HepG2 (cell line): ENCODE data around the gene EIF4G3. TPM values are rescaled to one million over a fixed set of nuclear protein-coding genes. Genes with fewer than 3 reads are reported as not detected.

ENCODE experiments used
- ATAC-seq: fragments of 200-7000 bp; cut with Tn5 transposase; 3 replicates; pipeline ENCODE4 v1.9.1; 2020; ENCODE audit warnings: mild to moderate bottlenecking, moderate library complexity
- BruUV-seq: library from RNA; stranded (reverse); fragments of 400-500 nt; replicated peaks from 2 replicates; lab custom pipeline; 2021; lab: Mats Ljungman, UMichigan
- CTCF ChIA-PET: fragments of 300-600 bp; formaldehyde crosslinking; extraction: SDS; loops from one replicate; lab custom pipeline; 2021; ENCODE audit warnings: low total read pairs, inconsistent platforms, low intra/inter-chr PET ratio; lab: Yijun Ruan, JAX
- POLR2A ChIA-PET: fragments of 350-600 bp; sonication (Branson Sonifier 250); formaldehyde crosslinking; loops from one replicate; lab custom pipeline; 2020; ENCODE audit warnings: antibody characterized with exemption, inconsistent platforms; lab: Yijun Ruan, JAX
- DNase-seq: peaks from one replicate; pipeline ENCODE4 v3.0.0-alpha.2; 2015; ENCODE audit warnings: low spot score
- FAIRE-seq: peaks from 3 replicates; lab custom pipeline; 2011; peaks lifted over from hg19 to GRCh38; lab: Jason Lieb, UNC
- H2AFZ ChIP-seq: one replicate; pipeline ENCODE4 v1.6.1; 2011; ENCODE audit warnings: low read length, inconsistent platforms
- H3K27ac ChIP-seq: fragments of 300-600 bp; 3 replicates; pipeline ENCODE4 v1.8.0; 2011; ENCODE audit warnings: mixed run types, mild to moderate bottlenecking, mixed read lengths, low read length, inconsistent platforms; ENCODE audit not compliant: insufficient read depth; ENCODE audit errors: extremely low read length
- H3K27me3 ChIP-seq, 2 experiments: fragments of 200-600 bp in 1 of 2; 2 replicates in 1 of 2; 3 replicates in 1 of 2; pipeline versions ENCODE4 v1.6.0 to v1.8.0; 2011; ENCODE audit warnings: low read length in 2 of 2, mild to moderate bottlenecking in 2 of 2, moderate library complexity in 2 of 2, inconsistent platforms in 1 of 2; ENCODE audit not compliant: insufficient read depth in 2 of 2, control insufficient read depth in 1 of 2
- H3K36me3 ChIP-seq, 2 experiments: fragments of 200-600 bp in 1 of 2; replicated peaks in 1 of 2; 2 replicates in 1 of 2; 3 replicates in 1 of 2; pipeline versions ENCODE4 v1.5.1 to v1.8.0; 2011; ENCODE audit warnings: low read length in 2 of 2, inconsistent platforms in 1 of 2; ENCODE audit not compliant: insufficient read depth in 2 of 2, control insufficient read depth in 1 of 2
- H3K4me1 ChIP-seq: 2 replicates; pipeline ENCODE4 v1.5.1; 2012; ENCODE audit warnings: low read length, inconsistent platforms; ENCODE audit not compliant: insufficient read depth
- H3K4me2 ChIP-seq: 2 replicates; pipeline ENCODE4 v1.6.0; 2011; ENCODE audit warnings: low read depth, low read length, inconsistent platforms
- H3K4me3 ChIP-seq, 3 experiments: fragments of 200-600 bp in 1 of 3; sonication (generic), shearing (Covaris generic) in 1 of 3; replicated peaks in 1 of 3; 2 replicates each; pipeline ENCODE4 v1.5.1; 2011 to 2016; ENCODE audit warnings: low read length in 3 of 3, inconsistent platforms in 2 of 3, low read depth in 2 of 3, mild to moderate bottlenecking in 2 of 3, control low read depth in 1 of 3, mixed read lengths in 1 of 3; ENCODE audit not compliant: insufficient read depth in 1 of 3
- H3K79me2 ChIP-seq: one replicate; pipeline ENCODE4 v1.6.1; 2011; ENCODE audit warnings: low read length, inconsistent platforms; ENCODE audit not compliant: insufficient read depth
- H3K9ac ChIP-seq: 2 replicates; pipeline ENCODE4 v1.6.0; 2011; ENCODE audit warnings: mild to moderate bottlenecking, low read depth, low read length, inconsistent platforms; ENCODE audit not compliant: insufficient read depth
- H3K9me3 ChIP-seq: 2 replicates; pipeline ENCODE4 v1.5.1; 2012; ENCODE audit warnings: mild to moderate bottlenecking, low read length
- H4K20me1 ChIP-seq: 2 replicates; pipeline ENCODE4 v1.6.0; 2011; ENCODE audit warnings: inconsistent platforms, mild to moderate bottlenecking, low read length, moderate library complexity; ENCODE audit not compliant: insufficient read depth
- DNMT3B ChIP-seq: conservative IDR thresholded peaks from 2 replicates; pipeline ENCODE4 v1.6.1; 2016; ENCODE audit warnings: missing biosample characterization, control low read depth
- E2F5 ChIP-seq: sonication (generic); formaldehyde crosslinking; conservative IDR thresholded peaks from 2 replicates; pipeline ENCODE4 v1.4.0; 2020; ENCODE audit warnings: missing genetic modification reagents
- GABPB1 ChIP-seq: IDR thresholded peaks from 2 replicates; pipeline ENCODE4 v1.6.1; 2016; ENCODE audit warnings: mild to moderate bottlenecking, missing genetic modification reagents, moderate library complexity, missing compliant biosample characterization
- HCFC1 ChIP-seq: fragments of 150-350 bp; IDR thresholded peaks from 2 replicates; pipeline ENCODE4 v1.6.1; 2014; ENCODE audit warnings: low read depth, low read length
- MNT ChIP-seq: fragments of 450-650 bp; IDR thresholded peaks from 2 replicates; pipeline ENCODE4 v1.6.1; 2016
- MYC ChIP-seq: sonication (generic); formaldehyde crosslinking; IDR thresholded peaks from 2 replicates; pipeline ENCODE4 v1.9.0; 2021; ENCODE audit warnings: missing genetic modification reagents, borderline replicate concordance
- NFYB ChIP-seq: sonication (generic); formaldehyde crosslinking; IDR thresholded peaks from 2 replicates; pipeline ENCODE4 v1.4.0; 2020; ENCODE audit warnings: missing genetic modification reagents
- WIZ ChIP-seq: sonication (generic); formaldehyde crosslinking; IDR thresholded peaks from 2 replicates; pipeline ENCODE4 v1.5.1; 2020; ENCODE audit warnings: mild to moderate bottlenecking, missing genetic modification reagents
- ZNF160 ChIP-seq: sonication (generic); formaldehyde crosslinking; IDR thresholded peaks from 2 replicates; pipeline ENCODE4 v1.8.0; 2022; ENCODE audit warnings: mild to moderate bottlenecking, inconsistent platforms, missing genetic modification reagents
- ZNF615 ChIP-seq: sonication (generic); formaldehyde crosslinking; IDR thresholded peaks from 2 replicates; pipeline ENCODE4 v1.5.0; 2020; ENCODE audit warnings: mild to moderate bottlenecking, missing genetic modification reagents, borderline replicate concordance
- WGBS: methylation state at CpG from one replicate; pipeline ENCODE4 v1.1.6; 2017; ENCODE audit warnings: low lambda C conversion rate; 5-methylcytosine and 5-hydroxymethylcytosine counted together
- in situ Hi-C: cut with HindIII; loops from 2 replicates; pipeline ENCODE4 v1.10.0; 2017; ENCODE audit warnings: low pct_unique_long_range_greater_than_20kb; ENCODE audit not compliant: extremely low pct_ligation_motif_present
- intact Hi-C: fragments of 100-400 bp; cut with micrococcal nuclease; formaldehyde crosslinking; loops from one replicate; pipeline ENCODE4 v1.10.0; 2022; ENCODE audit not compliant: unreplicated experiment
- polyA plus RNA-seq, 8 experiments: library from polyadenylated mRNA; depleted of rRNA in 3 of 8; stranded (reverse) in 7 of 8; unstranded in 1 of 8; fragments of >200 nt; fragmentation: Illumina TruSeq in 4 of 8; extraction: Trizol in 4 of 8; gene quantifications; 2 replicates each; pipeline versions ENCODE4 v1.2.1 to v1.2.3, GENCODE V29; 2011 to 2016; ENCODE audit warnings: low read depth in 4 of 8, missing spikeins in 1 of 8, mixed read lengths in 1 of 8; ENCODE audit not compliant: insufficient read depth in 1 of 8
- total RNA-seq, 5 experiments: library from RNA; depleted of rRNA; stranded (reverse); fragments of >200 nt; fragmentation: Illumina TruSeq; extraction: Trizol; gene quantifications; 2 replicates each; pipeline ENCODE4 v1.2.3, GENCODE V29; 2016; ENCODE audit warnings: low read depth in 1 of 5

EIF4G3 gene
- total and polyA plus RNA-seq, 2 of the 13 experiments (the other 11 are each of a cell fraction or from before 2014, with no cell fraction given) = 22.2 to 27.6 TPM

- H3K27me3 ChIP-seq = no peaks in the 10 kb centered on the region
- no peaks in the 10 kb centered on the region for H3K36me3 ChIP-seq
- no peak overlapping the region for H3K27ac ChIP-seq
- no peaks in the 10 kb centered on the region for H3K9me3 ChIP-seq
- in situ Hi-C loops (no loop called here), intact Hi-C loops (no loop called here)
- no peak for DNase-seq
- ChIA-PET CTCF (no interaction called here), POLR2A (no interaction called here)
- no peak for ATAC-seq
- no peak overlapping the region for H3K4me3 ChIP-seq
- H2AFZ ChIP-seq = no peak overlapping the region
- no peaks in the 10 kb centered on the region for H4K20me1 ChIP-seq
- WGBS = 100% methylated on average over 1 of the region's 1 CpG
- H3K9ac ChIP-seq = no peak overlapping the region
- no peaks in the 10 kb centered on the region for H3K4me1 ChIP-seq
- no peak for TF ChIP-seq WIZ (CRISPR knock-in tag)
- TF ChIP-seq MYC (CRISPR knock-in tag) = no peak
- TF ChIP-seq E2F5 (CRISPR knock-in tag) = no peak
- TF ChIP-seq GABPB1 (CRISPR knock-in tag) = no peak
- no peak for TF ChIP-seq HCFC1
- no peak for TF ChIP-seq ZNF160
- TF ChIP-seq MNT = no peak
- no peak for TF ChIP-seq DNMT3B (CRISPR knock-in tag)
- no peak for TF ChIP-seq ZNF615 (CRISPR knock-in tag)
- TF ChIP-seq NFYB (CRISPR knock-in tag) = no peak
- H3K4me2 ChIP-seq = no peak overlapping the region
- H3K79me2 ChIP-seq = no peaks in the 10 kb centered on the region
- no TSS peak for BruUV-seq
- FAIRE-seq = no peak
These were observed 342.5 kb downstream of the EIF4G3 start for GRCh38 chr1:20834192-20834591.
